ENCODE measurements around the gene MPHOSPH8. TPM values are rescaled to one million over a fixed set of nuclear protein-coding genes. Genes with fewer than 3 reads are reported as not detected.
"Not testable (repeated sequence)": the region's sequence is repeated elsewhere in the genome, so short reads cannot be mapped to it uniquely, and the experiment has no call there.

MPHOSPH8 gene
- total RNA-seq, 2 donors from 2014 or later, result 18.1 to 24.0 TPM

- 88% methylated on average over 1 of the region's 1 CpG; no CpG with 5 or more reads in 1 of the 2 experiments for WGBS, 2 experiments (ENCODE audit: insufficient coverage in 1 of 2, insufficient read length in 1 of 2)
- Histone ChIP-seq H3K4me3 (ENCODE audit: low read length) (no peak overlapping the region), H3K4me1 (ENCODE audit: control insufficient read depth, insufficient read depth, low read length) (peaks cover 6% of the 10 kb centered on the region), H3K27ac (ENCODE audit: low read depth, low read length) (no peak overlapping the region), H3K36me3 (ENCODE audit: control insufficient read depth, insufficient read depth, low read length) (peaks cover 34% of the 10 kb centered on the region), H3K27me3 (ENCODE audit: control insufficient read depth, insufficient read depth, low read length, poor library complexity, severe bottlenecking) (no peaks in the 10 kb centered on the region), H3K9ac (ENCODE audit: extremely low read depth, low read length, poor library complexity, severe bottlenecking) (no peak overlapping the region), H3K9me3 (ENCODE audit: control insufficient read depth, low read length) (no peaks in the 10 kb centered on the region)
- no peak for TF ChIP-seq CTCF (conservative IDR thresholded peaks at IDR 0.05)
- Mint-ChIP-seq H3K4me3 (no peak overlapping the region), H3K36me3 (ENCODE audit: low read depth) (peaks cover 26% of the 10 kb centered on the region), H3K4me1 (peaks cover 28% of the 10 kb centered on the region), H3K27me3 (ENCODE audit: insufficient read depth) (no peaks in the 10 kb centered on the region), H3K27ac (peak overlapping the region; percentile 12), H3K9me3 (no peaks in the 10 kb centered on the region)
- no peak for DNase-seq
These were observed 62.0 kb downstream of the MPHOSPH8 start for GRCh38 chr13:19695428-19695827.

- Histone ChIP-seq H3K4me3 (ENCODE audit: low read length) (no peak overlapping the region), H3K4me1 (ENCODE audit: control insufficient read depth, insufficient read depth, low read length) (peaks cover 6% of the 10 kb centered on the region), H3K9me3 (ENCODE audit: control insufficient read depth, low read length) (no peaks in the 10 kb centered on the region), H3K36me3 (ENCODE audit: control insufficient read depth, insufficient read depth, low read length) (peaks cover 31% of the 10 kb centered on the region), H3K9ac (ENCODE audit: extremely low read depth, low read length, poor library complexity, severe bottlenecking) (no peak overlapping the region), H3K27ac (ENCODE audit: low read depth, low read length) (no peak overlapping the region), H3K27me3 (ENCODE audit: control insufficient read depth, insufficient read depth, low read length, poor library complexity, severe bottlenecking) (no peaks in the 10 kb centered on the region)
- WGBS, 2 experiments (ENCODE audit: insufficient coverage in 1 of 2, insufficient read length in 1 of 2), result 57 to 60% methylated on average over 1 to 3 of the region's 3 CpGs
- no peak for DNase-seq
- Mint-ChIP-seq H3K27ac (no peak overlapping the region), H3K4me3 (no peak overlapping the region), H3K9me3 (no peaks in the 10 kb centered on the region), H3K36me3 (ENCODE audit: low read depth) (peaks cover 26% of the 10 kb centered on the region), H3K4me1 (peaks cover 25% of the 10 kb centered on the region), H3K27me3 (ENCODE audit: insufficient read depth) (no peaks in the 10 kb centered on the region)
- no peak for TF ChIP-seq CTCF (conservative IDR thresholded peaks at IDR 0.05)
These were observed 62.4 kb downstream of the MPHOSPH8 start for GRCh38 chr13:19695829-19696228.

- not testable (repeated sequence) for H3K9ac ChIP-seq (ENCODE audit: extremely low read depth, low read length, poor library complexity, severe bottlenecking); H3K9me3 Mint-ChIP-seq; H3K27ac ChIP-seq (ENCODE audit: low read depth, low read length); DNase-seq; H3K27me3 ChIP-seq (ENCODE audit: control insufficient read depth, insufficient read depth, low read length, poor library complexity, severe bottlenecking); H3K4me3 ChIP-seq (ENCODE audit: low read length); H3K27ac Mint-ChIP-seq; H3K4me1 ChIP-seq (ENCODE audit: control insufficient read depth, insufficient read depth, low read length); H3K27me3 Mint-ChIP-seq (ENCODE audit: insufficient read depth); H3K36me3 ChIP-seq (ENCODE audit: control insufficient read depth, insufficient read depth, low read length); H3K9me3 ChIP-seq (ENCODE audit: control insufficient read depth, low read length); H3K36me3 Mint-ChIP-seq (ENCODE audit: low read depth); H3K4me3 Mint-ChIP-seq
- 31% methylated on average over 1 of the region's 5 CpGs; no CpG with 5 or more reads in 1 of the 2 experiments for WGBS, 2 experiments (ENCODE audit: insufficient coverage in 1 of 2, insufficient read length in 1 of 2)
- H3K4me1 Mint-ChIP-seq, result peaks cover 20% of the 10 kb centered on the region
These were observed 67.5 kb downstream of the MPHOSPH8 start for GRCh38 chr13:19700963-19701362.

- H3K4me1 ChIP-seq (ENCODE audit: control insufficient read depth, insufficient read depth, low read length); H3K9ac ChIP-seq (ENCODE audit: extremely low read depth, low read length, poor library complexity, severe bottlenecking); H3K27me3 ChIP-seq (ENCODE audit: control insufficient read depth, insufficient read depth, low read length, poor library complexity, severe bottlenecking); H3K4me3 Mint-ChIP-seq; H3K27ac ChIP-seq (ENCODE audit: low read depth, low read length); H3K4me3 ChIP-seq (ENCODE audit: low read length); H3K27me3 Mint-ChIP-seq (ENCODE audit: insufficient read depth); DNase-seq; H3K36me3 ChIP-seq (ENCODE audit: control insufficient read depth, insufficient read depth, low read length); H3K9me3 Mint-ChIP-seq; H3K9me3 ChIP-seq (ENCODE audit: control insufficient read depth, low read length); H3K36me3 Mint-ChIP-seq (ENCODE audit: low read depth): not testable (repeated sequence)
- Mint-ChIP-seq H3K4me1 (peaks cover 15% of the 10 kb centered on the region), H3K27ac (peak overlapping the region; percentile 28)
These were observed 68.2 kb downstream of the MPHOSPH8 start for GRCh38 chr13:19701619-19702018.

GRCh38 chr13:19704256-19704655 lies 70.8 kb downstream of the MPHOSPH8 start:
- not testable (repeated sequence) for H3K27me3 Mint-ChIP-seq (ENCODE audit: insufficient read depth); DNase-seq

GRCh38 chr13:19709039-19709438 lies 75.6 kb downstream of the MPHOSPH8 start:
- H3K4me3 Mint-ChIP-seq; H3K4me1 Mint-ChIP-seq; H3K27ac Mint-ChIP-seq; H3K27me3 Mint-ChIP-seq (ENCODE audit: insufficient read depth); DNase-seq; H3K9me3 Mint-ChIP-seq; H3K27ac ChIP-seq (ENCODE audit: low read depth, low read length); H3K36me3 Mint-ChIP-seq (ENCODE audit: low read depth); H3K4me1 ChIP-seq (ENCODE audit: control insufficient read depth, insufficient read depth, low read length); H3K9ac ChIP-seq (ENCODE audit: extremely low read depth, low read length, poor library complexity, severe bottlenecking); H3K9me3 ChIP-seq (ENCODE audit: control insufficient read depth, low read length); H3K27me3 ChIP-seq (ENCODE audit: control insufficient read depth, insufficient read depth, low read length, poor library complexity, severe bottlenecking); H3K4me3 ChIP-seq (ENCODE audit: low read length): not testable (repeated sequence)
- H3K36me3 ChIP-seq (ENCODE audit: control insufficient read depth, insufficient read depth, low read length), result peaks cover 29% of the 10 kb centered on the region
- 83 to 96% methylated on average over 1 of the region's 1 CpG for WGBS, 2 experiments (ENCODE audit: insufficient coverage in 1 of 2, insufficient read length in 1 of 2)

More at GRCh38 chr13:19704256-19704655, 70.8 kb downstream of the MPHOSPH8 start:
- not testable (repeated sequence) for H3K36me3 Mint-ChIP-seq (ENCODE audit: low read depth); H3K9ac ChIP-seq (ENCODE audit: extremely low read depth, low read length, poor library complexity, severe bottlenecking); H3K4me3 ChIP-seq (ENCODE audit: low read length); H3K27ac ChIP-seq (ENCODE audit: low read depth, low read length); H3K27ac Mint-ChIP-seq; H3K4me1 ChIP-seq (ENCODE audit: control insufficient read depth, insufficient read depth, low read length); H3K9me3 ChIP-seq (ENCODE audit: control insufficient read depth, low read length); H3K27me3 ChIP-seq (ENCODE audit: control insufficient read depth, insufficient read depth, low read length, poor library complexity, severe bottlenecking); H3K4me3 Mint-ChIP-seq; H3K9me3 Mint-ChIP-seq; H3K4me1 Mint-ChIP-seq
- 76 to 85% methylated on average over 3 to 5 of the region's 6 CpGs for WGBS, 2 experiments (ENCODE audit: insufficient coverage in 1 of 2, insufficient read length in 1 of 2)
- peaks cover 26% of the 10 kb centered on the region for H3K36me3 ChIP-seq (ENCODE audit: control insufficient read depth, insufficient read depth, low read length)

Measured in endodermal cell (in vitro differentiated cells).